Myocyte (in vitro differentiated cells): Measurements from ENCODE around the gene RPF1. TPM values are rescaled to one million over a fixed set of nuclear protein-coding genes. Genes with fewer than 3 reads are reported as not detected.
"Not testable (repeated sequence)": the region's sequence is repeated elsewhere in the genome, so short reads cannot be mapped to it uniquely, and the experiment has no call there.

Source experiments
- DNase-seq: peaks from one replicate; pipeline ENCODE4 v3.0.0-alpha.2; 2012; ENCODE audit warnings: low read depth
- total RNA-seq: library from RNA; depleted of rRNA; stranded (reverse); fragments of >200 nt; gene quantifications from 2 replicates; pipeline ENCODE4 v1.2.3, GENCODE V29; 2014

The RPF1 gene
- total RNA-seq, 1 donor from 2014 or later, result 34.1 TPM

DNA sequence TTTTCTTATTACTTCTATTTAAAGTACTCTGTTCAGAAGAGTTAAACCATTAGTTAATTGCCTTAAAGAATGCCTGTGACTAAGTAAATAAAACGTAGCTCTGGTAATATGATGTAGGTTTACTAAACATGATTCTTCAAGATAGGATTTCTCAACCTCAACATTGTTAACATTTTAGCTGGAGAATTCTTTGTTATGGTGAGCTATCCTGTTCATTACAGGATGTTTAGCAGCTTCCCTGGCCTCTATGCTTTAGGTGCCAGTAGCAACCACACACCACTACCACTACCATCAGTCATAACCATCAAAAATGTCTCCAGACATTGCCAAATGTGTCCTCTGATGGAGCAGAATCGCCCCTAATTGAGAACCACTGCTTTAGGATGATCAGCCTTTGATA, 10.7 kb downstream of the RPF1 start:
- no peak for DNase-seq

- DNase-seq, result peak; percentile 56
Measured at GRCh38 chr1:84492726-84493125, 13.7 kb downstream of the RPF1 start.

DNA sequence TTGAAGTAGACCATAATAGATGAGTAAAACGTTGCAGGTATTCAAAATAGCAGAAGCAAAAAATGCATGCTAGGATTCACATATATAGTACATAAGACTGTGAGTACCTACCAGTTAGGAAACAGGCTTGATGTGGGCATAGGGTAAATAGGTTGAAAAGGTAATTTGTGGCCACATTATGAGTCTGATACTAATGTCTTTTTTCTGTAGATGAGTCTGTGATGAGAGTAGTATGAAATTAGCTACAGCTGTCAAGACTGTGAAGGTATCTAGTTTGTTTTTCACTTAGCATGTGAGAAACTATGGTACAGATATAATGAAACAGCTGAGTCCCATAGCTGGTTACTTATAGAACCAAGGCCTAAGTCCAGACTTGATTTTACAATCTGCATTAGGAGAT, 14.7 kb downstream of the RPF1 start:
- DNase-seq, result no peak

DNA sequence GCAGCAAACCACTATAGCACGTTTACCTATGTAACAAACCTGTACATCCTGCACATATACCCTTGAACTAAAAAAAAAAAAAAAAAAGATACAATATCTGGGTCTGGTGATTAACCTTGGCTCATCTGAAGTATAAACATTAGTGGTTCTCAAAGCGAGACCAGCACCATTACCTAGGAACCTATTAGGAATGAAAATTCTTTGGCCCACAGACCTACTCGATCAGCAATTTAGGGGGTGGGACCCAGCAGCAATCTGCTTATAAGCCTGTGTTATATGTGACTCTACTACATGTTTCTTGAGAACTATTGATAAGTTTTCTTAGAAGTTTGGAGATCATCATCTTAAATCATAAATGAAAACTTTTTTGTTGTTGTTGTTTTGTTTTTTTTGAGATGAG, 17.4 kb downstream of the RPF1 start:
- DNase-seq, result no peak

GRCh38 chr1:84497631-84498275, 18.7 kb downstream of the RPF1 start:
- no peak for DNase-seq

DNA sequence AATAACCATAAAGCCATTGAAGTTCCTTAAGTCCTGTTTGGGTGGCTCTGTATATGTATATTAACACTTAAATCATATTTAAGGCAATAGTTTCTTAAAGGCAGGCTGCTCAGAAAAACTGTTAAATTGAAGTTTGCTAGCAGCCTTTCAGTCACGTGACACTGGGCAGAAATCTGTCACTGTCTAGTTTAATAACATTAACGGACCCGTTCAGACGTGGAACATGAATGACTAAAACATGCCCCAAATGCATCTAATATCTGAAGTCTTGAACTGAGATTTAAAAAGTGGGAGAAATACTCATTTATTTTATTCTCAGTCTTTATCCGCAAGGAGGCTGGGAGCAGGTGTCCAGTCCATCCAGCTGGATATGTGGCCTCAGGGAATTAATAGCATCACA, 23.9 kb downstream of the RPF1 start:
- DNase-seq, result no peak

DNA sequence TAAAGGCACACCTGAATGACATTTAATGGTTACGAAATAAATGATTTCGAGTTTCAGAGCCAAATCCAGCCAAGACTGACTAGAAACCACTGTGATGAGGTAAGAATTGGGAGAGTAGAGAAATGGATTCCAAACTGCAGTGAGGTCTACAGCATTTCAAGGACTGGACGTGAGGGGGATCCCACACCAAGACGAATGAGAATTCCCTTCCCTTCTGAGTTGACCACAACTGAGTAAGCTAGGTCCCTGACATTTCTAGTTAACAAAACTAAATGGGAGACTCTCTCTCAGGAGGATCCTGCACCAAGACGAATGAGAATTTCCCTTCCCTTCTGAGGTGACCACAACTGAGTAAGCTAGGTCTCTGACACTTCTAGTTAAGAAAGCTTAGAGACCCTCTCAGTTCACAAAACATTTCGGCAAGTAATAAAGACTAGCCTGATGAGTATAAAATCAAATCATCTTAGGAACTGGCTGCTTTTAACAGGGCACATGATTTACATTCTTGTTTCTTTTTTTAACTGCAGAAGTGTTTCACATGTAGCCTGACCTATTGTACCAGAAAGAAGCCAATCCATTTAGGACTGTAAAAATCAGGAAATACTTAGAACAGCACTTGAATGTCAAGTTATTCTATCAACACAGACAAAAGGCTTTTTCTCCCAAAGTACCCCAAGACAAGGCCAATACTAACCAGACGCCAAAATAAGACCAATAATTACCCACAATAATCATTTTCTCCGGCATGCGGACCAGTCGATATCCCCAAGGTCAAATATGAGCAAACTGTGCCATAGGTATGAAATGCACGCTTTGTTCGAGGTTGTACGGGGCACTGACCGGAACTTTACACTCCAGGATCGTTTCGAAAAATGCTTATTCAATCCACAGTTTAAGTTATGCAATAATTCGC, 25.8 kb downstream of the RPF1 start:
- peak; percentile 61 for DNase-seq

DNA sequence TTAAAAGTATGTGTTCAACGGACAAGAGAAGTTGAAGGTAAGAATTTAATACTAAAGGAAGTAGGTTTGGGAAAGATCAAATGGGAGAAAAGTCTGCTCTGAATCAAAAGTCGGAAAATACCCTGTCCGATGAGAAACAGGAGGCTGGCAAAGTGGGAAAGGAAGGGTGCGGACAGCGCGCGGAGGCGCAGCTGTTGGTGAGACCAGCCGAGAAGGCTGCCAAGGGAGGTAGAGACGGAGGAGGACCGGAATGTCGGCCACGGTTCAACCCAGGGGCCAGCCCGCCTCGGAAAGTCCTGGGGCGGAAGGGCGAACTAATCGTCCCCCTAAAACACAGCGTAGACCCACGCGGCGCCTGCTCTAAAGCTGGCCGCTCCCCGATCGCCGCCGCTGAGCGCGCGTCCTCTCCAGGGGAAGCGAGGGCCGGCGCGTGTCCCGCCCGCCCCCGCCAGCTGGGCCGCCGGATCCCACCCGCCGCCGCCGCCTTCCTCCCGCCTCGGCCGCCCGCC, 26.5 kb downstream of the RPF1 start:
- peak; percentile 79 for DNase-seq

GRCh38 chr1:84506002-84506728, 27.1 kb downstream of the RPF1 start, which contains the start of the genes GNG5 and SPATA1:
Gene GNG5 (minus strand): TSS chr1:84506581. CDS start chr1:84506091, 490 bp downstream.
Gene SPATA1 (plus strand): TSS chr1:84506386. CDS start chr1:84516360, 9,974 bp downstream.
- peak; percentile 99 for DNase-seq

DNA sequence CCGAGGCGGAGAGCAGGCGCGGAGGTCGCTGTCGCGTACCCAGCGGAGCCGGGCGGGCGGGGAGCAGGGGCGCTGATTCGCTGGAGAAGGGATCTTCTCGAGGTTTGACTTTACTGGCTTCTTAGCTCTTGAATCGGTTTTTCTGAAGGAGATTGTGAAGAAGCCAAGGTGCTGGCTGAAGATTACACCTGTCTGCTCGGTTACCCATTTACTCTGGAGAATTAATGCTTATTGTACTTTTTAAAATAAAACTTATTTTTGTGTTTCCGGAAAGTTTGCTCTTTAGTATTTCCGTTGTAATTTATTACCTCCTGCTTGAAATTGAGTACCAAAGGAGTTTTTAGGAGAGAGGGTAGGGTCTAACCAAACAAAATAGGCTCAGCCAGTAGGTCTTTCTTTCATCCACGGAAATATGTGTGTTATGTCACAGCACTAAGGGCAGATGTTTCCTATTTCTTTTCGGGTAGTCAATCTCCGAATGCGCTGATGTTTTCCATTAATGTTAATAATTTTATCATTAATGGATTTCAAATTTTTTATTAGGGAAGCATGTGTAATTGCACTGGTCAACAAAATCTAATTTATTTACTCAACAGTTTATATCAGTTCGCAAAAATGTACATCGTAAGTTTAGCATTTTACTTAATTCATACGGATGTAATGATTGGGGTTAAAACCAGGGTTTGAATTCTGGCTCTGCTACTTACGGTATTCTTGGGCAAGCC, 27.8 kb downstream of the RPF1 start:
- DNase-seq, result no peak

GRCh38 chr1:84507887-84508286, 28.8 kb downstream of the RPF1 start:
- DNase-seq, result not testable (repeated sequence)

GRCh38 chr1:84508510-84508909, 29.4 kb downstream of the RPF1 start:
- no peak for DNase-seq

GRCh38 chr1:84509029-84509428, 30.0 kb downstream of the RPF1 start:
- DNase-seq, result no peak

DNA sequence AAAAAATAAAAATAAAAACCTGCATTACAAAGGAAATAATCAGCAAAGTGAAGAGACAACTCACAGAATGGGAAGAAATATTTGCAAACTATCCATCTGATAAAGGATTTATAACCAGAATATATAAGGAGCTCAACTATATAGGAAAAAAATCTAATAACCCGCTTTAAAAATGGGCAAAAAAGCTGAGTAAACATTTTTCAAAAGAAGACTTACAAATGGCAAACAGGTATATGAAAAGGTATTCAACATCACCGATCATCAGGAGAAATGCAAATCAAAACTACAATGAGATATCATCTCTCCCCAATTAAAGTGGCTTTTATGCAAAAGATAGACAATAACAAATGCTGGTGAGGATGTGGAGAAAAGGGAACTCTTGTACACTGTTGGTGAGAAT, 31.1 kb downstream of the RPF1 start:
- DNase-seq, result no peak

- no peak for DNase-seq
Measured at GRCh38 chr1:84510668-84511067, 31.6 kb downstream of the RPF1 start.

- no peak for DNase-seq
Measured at GRCh38 chr1:84524590-84524989, 45.5 kb downstream of the RPF1 start.

DNA sequence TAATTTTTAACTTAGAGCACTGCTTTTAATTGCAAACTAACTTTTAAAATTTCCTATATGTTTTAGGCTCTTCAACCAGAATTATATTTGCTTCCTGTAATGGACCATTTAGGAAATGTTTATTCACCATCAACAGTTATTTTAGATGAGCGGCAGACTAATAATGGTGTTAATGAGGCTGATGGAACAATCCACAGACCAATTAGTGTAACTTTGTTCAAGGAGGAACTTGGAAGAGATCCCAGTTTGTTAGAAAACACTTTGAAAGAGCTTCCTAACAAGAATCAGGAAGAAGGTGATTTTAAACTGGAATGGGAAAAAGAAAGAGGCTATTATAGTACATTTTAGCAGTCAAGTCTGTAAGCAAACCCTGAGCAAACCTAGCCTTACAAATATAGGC, 46.7 kb downstream of the RPF1 start:
- DNase-seq, result no peak

GRCh38 chr1:84538599-84538998, 59.5 kb downstream of the RPF1 start:
- DNase-seq, result peak; percentile 47

DNA sequence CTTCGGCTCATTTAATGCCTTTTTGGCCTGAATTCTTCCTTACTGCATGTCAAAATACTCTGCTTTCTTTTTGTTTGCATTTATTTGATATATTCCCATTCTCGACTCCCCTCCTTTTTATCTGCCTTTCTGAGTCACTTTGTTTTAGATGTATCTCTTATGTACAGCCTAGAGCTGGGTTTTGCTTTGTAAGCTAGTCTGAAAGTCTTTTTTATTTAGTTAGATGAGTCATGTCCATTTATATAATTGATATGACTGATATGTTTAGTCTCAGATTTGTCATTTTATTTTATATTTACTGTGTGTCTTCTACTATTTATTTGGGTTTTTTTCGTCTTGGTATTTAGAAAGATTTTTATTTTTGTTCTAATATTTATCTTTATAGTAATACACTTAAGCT, 60.9 kb downstream of the RPF1 start:
- no peak for DNase-seq

DNA sequence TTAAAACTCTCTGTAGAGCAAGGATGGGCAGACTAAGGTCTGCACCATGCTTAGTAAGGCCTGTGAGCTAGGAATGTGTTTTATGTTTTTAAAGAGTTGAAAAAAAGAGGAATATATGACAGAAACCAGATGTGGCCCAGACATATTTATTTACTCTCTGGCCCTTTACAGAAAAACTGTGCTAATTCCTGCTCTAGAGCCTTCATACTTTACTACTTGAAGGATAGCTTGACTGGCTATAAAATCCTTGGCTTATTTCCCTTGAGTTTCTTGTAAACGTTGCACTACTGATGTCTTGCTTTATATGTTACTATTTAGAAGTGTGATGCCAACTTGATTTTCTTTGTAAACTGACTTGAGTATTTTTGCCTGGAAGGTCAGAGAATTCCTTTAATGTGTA, 61.7 kb downstream of the RPF1 start:
- DNase-seq, result no peak

DNA sequence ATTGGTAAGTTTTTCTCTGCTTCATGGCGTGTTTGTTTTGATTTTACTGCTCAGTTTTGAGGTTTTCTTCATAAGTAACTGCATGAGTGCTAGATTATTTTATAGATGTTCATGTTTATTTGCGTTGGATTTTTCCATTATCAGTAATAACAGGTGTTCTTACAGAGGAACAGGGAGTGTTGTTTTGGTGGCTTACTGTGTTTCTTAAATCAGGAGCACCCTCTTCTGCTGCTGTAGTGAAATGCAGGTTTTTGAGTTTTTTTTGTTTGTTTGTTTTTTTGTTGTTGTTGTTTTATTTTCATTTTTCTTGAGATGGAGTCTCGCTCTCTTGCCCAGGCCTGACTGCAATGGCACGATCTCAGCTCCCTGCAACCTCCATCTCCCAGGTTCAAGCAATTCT, 62.6 kb downstream of the RPF1 start:
- peak; percentile 24 for DNase-seq
